GM21576 (cell line): ENCODE results near the gene NDUFS5.
"Not testable (repeated sequence)": the region's sequence is repeated elsewhere in the genome, so short reads cannot be mapped to it uniquely, and the experiment has no call there.

Experiments
- ATAC-seq: cut with Tn5 transposase; IDR thresholded peaks from one replicate; pipeline ENCODE4 v1.9.1; 2021; ENCODE audit warnings: mild to moderate bottlenecking, moderate library complexity; ENCODE audit not compliant: unreplicated experiment

Gene NDUFS5

DNA sequence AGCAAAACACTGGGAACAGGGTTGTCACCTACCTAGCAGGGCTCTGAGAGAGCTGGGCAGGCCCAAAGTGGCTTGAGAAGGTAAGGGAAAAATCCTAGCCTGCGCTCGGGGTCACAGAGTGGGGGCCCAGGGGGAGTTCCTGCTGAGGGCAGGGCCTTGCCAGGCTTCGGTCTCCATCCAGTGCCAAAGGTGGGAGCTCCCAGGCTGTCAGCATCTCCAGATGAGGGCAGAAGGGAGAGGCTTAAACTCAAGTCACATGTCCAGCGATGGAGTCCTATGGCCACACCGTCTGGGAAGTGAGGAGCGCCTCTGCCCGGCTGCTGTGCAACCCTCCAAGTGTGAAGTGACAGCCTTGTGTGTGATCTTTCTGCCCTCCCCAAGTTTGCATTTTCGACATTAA is 11.2 kb upstream of the NDUFS5 start:
- ATAC-seq, result not testable (repeated sequence)

DNA sequence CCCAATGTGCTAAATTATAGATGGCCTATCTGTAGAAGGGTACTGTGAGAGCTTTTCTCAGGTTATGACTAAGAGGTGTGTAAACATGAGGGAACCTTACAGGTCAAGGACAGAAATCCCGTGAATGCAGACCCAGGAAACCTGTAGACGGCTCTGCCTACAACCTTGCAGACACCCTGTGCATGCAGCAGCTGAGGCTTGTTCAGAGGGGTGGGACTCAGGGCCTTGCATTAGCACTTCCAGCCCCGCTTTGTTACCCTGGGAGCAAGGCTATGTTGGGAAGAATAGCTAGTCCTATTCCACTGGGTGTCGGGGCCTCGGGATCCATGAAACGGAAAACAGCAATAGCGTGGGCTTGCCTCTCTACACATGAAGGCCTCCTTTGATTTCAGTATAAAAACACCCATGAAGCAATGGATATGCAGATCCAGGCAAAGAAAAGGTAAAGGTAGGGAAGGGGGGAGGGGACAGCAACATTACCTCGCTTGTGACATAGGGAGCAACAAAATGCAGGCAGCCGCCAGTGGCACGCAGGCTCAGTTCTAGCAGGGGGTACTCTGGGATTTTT is 9.5 kb upstream of the NDUFS5 start:
- ATAC-seq, result no peak

DNA sequence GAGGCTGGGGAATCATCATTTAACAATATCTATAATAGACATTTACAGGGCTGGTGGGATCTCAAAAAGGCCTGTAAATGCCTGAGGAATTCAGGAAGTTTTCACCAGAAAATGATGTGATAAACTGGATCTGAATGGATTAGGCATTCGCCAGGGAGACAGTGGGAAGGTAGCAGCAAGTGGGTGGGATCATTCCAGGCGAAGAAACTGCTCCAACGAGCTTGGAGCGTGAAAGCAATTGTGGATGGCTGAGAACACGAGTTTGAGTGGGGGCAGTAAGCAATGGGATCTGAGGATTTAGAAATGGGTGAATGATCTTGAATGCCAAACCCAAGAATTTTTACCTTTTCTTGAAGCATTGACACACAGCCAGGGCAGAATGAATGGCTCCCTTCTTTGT is 8.9 kb upstream of the NDUFS5 start:
- ATAC-seq, result no peak

DNA sequence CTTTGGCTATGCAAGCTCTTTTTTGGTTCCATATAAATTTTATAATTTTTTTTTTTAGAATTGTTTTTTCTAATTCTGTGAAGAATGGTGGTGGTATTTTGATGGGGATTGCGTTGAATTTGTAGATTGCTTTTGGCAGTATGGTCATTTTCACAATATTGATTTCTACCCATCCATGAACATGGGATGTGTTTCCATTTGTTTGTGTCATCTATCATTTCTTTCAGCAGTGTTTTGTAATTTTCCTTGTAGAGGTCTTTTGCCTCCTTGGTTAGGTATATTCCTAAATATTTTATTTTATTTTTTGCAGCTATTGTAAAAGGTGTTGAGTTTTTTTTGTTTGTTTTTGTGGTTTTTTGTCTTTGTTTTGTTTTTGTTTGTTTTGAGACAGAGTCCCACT is 5.7 kb upstream of the NDUFS5 start:
- ATAC-seq, result not testable (repeated sequence)

DNA sequence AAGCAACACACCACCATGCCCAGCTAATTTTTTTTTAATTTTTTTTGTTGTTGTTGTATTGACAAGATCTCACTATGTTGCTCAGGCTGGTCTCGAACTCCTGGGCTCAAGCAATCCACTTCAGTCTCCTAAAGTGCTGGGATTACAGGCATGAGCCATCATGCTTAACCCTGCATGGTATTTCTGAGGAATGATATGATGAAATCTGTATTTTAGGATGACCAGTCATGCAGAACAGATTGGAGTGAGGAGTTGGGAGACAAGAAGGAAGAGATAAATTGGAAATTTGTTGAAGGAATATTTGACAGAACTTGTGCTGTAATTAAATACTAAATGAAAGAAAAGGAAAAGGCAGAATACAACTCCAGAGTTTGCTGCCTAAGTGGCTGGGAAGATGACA is 4.7 kb upstream of the NDUFS5 start:
- ATAC-seq, result no peak

DNA sequence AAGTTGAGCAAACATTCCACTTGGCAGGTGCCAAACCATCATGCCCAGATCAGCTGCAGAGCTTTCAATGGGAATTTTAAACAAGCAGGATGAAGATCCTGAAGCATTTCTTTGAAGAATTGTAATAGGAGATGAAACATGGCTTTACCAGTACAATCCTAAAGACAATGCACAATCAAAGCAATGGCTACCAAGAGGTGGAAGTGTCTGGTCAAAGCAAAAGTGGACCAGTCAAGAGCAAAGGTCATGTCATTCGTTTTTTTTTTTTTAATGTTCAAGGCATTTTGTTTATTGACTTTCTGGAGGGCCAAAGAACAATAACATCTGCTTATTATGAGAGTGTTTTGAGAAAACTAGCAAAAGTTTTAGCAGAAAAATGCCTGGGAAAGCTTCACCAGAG is 3.0 kb upstream of the NDUFS5 start:
- ATAC-seq, result no peak

DNA sequence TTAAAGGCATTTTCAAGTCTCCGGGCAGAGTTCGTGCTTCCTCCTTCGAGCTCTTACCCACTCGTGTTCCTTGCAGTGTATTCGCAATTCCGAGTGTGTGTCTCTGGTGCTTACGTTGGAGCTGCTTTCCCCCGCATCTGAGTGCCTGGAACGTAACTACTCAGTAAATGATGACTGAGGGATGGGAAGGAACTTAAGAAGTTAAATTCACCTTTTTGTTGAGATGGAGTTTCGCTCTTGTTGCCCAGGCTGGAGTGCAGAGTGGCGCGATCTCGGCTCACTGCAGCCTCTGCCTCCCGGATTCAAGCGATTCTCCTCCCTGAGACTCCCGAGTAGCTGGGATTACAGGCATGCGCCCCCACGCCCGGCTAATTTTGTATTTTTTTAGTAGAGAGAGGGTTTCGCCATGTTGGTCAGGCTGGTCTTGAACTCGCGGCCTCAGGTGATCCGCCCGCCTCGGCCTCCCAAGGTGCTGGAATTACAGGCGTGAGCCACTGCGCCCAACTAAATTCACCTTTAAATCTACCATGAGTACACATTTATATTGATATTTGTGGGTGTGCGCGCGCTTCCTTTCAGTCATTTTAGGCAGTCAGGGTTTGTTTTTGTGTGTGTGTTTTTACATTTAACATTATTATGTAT is 837 bp downstream of the NDUFS5 start:
- ATAC-seq, result no peak

DNA sequence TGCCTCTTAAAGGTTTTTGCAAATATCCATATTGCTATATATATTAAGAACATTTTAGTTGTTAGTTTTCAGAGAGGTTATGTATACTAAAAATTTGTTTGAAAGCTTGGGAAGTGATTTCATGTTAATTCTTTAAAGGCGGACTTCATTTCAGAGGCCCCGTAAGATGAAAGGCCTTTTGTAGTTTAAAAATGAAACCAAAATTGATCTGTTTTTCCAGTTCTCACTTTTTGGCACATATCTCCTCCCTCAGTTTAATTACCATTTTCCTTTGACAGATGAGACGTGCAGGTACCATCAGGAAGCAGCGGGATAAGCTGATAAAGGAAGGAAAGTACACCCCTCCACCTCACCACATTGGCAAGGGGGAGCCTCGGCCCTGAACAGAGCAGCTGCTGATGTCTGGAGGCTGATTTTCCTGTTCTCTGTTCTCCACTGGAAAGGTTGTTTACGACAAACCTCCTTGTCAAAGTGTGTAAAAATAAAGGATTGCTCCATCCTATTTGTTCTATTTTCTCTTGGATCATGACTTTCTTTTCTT is 8.0 kb downstream of the NDUFS5 start:
- no peak for ATAC-seq

DNA sequence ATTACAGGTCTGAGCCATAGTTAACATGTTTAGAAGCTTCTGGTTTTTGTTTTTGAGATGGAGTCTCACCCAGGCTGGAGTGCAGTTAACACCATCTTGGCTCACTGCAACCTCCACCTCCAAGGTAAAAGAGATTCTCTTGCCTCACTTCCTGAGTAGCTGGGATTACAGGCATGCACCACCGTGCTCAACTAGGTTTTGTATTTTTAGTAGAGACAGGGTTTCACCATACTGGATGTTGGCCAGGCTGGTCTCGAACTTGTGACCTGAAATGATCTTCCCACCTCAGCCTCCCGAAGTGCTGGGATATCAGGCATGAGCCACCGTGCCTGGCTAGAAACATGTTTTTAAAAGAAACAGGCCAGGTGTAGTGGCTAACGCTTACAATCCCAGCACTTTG is 10.5 kb downstream of the NDUFS5 start:
- ATAC-seq, result no peak

DNA sequence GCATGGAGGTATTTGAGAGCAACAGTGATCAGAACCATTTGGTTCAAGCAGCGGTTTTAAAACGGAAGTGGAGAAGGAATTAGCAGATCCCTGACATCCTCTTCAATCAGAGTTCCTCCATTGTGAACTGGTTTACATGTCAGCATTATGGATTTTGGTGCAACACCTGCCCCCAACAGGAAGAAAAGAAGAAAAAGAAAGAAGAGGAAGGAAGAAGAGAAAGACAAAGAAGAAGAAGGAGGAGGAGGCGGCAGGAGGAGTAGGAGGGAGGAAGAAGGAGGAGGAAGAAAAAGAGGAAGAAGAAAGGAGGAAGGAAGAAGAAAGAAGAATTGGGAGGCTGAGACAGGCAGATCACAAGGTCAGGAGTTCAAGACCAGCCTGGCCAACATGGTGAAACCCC is 17.4 kb downstream of the NDUFS5 start:
- no peak for ATAC-seq

DNA sequence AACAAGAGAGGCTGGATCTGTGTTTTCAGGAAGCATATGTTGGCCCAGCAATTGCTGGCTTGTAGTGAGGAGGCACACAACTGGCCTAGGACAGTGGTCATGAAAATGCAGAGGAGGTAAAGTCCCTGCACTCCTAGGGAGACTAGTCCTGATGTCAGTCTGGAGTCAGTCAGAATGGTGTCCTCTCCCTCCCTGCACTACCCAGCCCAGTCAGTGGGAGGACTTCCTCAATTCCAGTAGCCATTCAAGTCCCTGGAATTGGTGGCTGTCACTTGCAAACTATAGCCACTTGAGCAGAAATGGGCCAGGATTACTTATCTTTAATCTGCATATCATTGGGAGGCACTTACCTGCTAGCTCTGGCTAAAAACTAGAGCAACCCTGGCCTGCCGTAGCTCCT is 18.6 kb downstream of the NDUFS5 start:
- ATAC-seq, result no peak

DNA sequence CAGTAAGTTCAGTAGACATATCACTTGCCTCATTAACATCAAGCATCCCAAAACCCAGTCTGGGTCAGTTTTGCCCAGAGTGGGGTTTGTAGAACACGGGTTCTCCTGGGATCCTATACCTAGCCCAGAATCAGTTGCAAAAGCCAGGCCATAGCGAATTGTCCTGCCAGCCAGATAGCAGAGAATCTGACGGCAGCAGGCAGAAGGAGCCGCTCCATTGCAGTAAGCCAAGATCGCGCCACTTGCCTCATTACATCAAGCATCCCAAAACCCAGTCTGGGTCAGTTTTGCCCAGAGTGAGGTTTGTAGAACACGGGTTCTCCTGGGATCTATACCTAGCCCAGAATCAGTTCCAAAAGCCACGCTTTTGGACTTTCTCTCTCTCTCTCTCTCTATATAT is 19.1 kb downstream of the NDUFS5 start:
- no peak for ATAC-seq

DNA sequence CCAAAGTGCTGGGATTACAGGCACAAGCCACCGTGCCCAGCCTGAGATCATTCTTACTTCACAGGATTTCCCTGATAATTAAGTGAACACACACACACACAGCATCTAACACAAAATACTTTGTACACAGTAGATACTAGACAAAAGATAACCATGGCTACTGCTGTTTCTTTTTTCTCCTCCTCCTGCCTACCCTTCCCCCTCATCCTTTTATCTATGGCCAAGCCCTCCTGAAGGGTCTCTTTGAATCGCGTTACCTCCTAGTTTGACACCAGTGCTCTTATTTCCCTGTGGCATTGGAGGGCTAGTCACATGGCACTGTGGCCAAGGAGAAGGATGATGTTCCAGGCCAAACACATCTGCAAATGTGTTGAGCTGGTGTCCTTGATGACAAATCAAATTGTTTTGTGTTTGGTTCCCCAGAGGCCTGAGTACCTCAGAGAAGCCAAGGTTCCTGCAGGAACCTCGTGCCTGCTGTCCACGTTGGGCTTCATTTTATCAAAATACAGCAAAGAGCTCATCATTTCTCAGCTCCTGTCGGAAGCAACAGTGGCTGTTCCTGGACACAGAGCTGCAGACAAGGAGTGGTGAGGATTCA is 20.6 kb downstream of the NDUFS5 start:
- no peak for ATAC-seq

DNA sequence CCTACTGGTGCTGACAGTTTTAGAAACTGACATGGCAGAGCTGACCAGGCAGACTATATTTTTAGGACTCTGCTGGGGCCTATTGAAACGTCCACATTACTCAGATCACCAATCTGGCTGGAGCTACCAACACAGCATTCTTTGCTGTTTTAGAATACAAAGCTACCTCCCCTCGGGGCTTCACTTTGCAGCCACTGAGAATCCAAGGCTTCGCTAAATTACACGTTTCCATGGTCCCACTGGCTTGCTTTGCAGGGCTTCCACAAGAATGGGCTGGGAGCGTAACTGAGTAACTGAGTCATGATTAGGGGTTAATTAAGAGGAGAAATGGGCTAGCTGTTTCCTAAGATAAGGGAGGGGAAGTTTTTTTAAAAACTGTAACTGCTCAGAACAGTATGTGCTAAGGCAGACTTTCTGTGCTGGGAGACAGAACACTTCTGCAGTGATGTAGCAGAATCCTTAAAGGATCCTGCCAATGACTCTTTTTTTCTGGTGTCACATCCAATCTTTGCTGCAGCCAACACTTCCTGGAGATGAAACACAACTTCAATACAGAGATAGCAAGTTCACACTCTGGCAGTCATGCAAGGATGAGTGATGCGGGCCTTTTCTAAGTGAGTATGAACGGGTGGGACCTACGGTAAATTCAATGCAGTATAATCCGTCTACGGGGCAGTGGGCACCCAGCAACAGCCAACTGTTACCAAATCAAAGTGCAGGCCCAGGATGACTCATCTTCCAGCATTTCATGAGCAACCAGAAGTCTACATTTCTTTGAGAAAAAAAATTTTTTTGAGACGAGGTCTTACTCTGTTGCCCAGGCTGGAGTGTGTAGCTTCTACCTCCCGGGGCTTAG is 21.5 kb downstream of the NDUFS5 start:
- no peak for ATAC-seq

DNA sequence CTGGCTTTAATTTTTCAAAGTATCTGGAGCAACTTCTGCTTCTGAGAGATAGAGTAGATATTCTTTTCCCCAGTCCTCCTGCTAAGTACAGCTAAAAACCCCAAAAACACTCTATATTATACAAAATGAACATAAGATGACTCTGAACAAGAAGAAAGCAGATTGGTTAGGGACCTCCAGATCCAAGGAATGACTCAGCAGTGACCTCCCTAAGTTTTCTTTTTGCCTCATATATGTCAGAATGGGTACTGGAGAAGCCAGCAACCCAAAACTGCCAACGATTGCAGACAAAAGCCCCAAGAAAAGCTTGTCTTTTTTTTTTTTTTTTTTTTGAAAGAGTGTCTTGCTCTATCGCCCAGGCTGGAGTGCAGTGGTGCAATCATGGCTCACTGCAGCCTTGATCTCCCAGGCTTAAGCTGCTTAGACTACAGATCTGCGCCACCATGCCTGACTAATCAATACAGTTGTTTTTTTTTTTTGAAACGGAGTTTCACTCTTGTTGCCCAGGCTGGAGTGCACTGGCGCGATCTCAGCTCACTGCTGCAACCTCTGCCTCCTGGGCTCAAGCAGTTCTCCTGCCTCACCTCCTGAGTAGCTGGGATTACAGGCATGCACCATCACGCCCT is 22.7 kb downstream of the NDUFS5 start:
- ATAC-seq, result no peak

DNA sequence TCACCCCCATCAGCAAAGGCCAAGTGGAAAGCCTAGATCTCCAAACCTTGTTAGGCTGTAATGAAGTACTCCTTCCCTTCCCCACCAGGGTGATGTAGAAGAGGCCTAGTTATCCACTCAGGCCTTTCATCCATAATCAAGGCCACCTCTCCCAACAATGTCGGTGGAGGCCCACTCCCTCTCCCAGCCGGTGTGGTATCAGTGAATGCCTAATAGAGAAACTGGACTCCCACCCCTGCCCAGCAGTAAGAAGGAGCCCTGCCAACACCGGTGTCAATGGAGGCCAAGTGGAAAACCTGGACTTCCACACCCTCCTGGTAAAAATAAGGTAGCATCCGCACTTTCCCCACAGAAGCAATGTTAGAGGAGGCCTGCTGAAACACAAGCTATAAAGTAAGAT is 23.9 kb downstream of the NDUFS5 start:
- ATAC-seq, result no peak

DNA sequence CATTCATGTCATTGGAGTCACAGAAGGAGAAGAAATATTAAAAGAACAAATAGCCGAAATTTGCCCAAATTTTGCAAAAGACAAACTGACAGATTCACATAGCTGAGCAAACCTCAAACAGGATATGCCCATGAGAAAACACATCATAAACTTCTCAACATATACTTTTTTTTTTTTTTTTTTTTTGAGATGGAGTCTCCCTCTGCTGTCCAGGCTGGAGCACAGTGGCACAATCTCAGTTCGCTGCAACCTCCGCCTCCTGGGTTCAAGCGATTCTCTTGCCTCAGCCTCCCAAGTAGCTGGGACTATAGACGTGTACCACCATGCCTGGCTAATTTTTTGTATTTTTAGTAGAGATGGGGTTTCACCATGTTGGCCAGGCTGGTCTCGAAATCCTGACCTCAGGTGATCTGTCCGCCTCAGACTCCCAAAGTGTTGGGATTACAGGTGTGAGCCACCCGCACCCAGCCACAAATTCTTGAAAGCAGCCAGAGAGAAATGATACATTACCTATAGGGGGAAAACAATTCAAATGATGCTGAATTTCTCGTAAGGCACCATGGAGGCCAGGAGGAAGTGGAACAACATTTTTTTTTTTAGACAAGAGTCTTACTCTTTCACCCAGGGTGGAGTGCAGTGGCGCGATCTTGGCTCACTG is 25.2 kb downstream of the NDUFS5 start:
- not testable (repeated sequence) for ATAC-seq

DNA sequence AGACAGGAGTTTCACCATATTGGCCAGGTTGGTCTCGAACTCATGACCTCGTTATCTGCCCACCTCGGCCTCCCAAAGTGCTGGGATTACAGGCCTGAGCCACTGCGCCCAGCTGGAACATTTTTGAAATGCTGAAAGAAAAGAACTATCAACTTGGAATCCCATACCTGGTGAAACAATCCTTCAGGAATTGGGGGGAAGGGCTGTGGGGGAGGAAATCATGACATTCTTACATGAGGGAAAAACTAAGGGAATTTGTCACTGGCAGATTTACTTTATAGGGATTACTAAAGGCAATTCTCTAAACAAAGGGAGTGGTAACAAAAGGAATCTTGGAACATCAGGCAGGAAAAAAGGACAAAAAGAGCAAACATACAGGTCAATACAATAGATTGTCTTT is 25.8 kb downstream of the NDUFS5 start:
- no peak for ATAC-seq

DNA sequence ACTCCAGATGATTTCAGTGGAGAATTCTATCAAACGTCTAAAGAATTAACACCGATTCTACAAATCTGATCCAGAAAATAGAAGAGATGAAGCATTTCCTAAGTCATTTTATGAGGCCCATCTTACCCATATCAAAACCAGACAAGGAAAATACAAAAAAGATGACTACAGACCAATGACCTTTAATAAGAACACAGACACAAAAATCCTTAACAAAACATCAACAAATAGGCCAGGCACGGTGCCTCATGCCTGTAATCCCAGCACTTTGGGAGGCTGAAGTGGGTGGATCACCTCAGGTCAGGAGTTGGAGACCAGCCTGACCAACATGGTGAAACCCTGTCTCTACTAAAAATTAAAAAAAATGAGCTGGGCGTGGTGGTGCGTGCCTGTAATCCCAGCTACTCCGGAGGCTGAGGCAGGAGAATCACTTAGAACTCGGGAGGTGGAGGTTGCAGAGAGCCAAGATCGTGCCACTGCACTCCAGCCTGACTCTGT is 29.1 kb downstream of the NDUFS5 start:
- not testable (repeated sequence) for ATAC-seq

DNA sequence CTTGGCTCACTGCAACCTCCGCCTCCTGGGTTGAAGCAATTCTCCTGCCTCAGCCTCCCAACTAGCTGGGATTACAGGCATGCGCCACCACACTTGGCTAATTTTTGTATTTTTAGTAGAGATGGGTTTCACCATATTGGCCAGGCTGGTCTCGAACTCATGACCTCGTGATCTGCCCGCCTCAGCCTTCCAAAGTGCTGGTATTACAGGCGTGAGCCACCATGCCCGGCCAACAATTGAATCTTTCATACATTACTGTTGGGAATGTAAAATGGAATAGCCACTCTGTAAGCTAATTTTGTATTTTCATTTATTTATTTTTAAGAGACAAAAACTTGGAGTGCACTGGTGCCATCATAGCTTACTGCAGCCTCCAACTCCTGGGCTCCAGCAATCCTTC is 35.4 kb downstream of the NDUFS5 start:
- ATAC-seq, result not testable (repeated sequence)
